GM20000 (cell line): Measurements from ENCODE around the gene NPHP1.
"Not testable (repeated sequence)": the region's sequence is repeated elsewhere in the genome, so short reads cannot be mapped to it uniquely, and the experiment has no call there.

Experiments used
- DNase-seq: peaks from one replicate; pipeline ENCODE4 v3.0.0; 2012; ENCODE audit warnings: low spot score
- CTCF ChIP-seq: IDR thresholded peaks from 2 replicates; pipeline ENCODE4 v1.5.1; 2012; ENCODE audit warnings: mild to moderate bottlenecking, control low read depth; ENCODE audit errors: extremely low read depth, missing control alignments

NPHP1 gene

GRCh38 chr2:110120171-110121051 lies 84.4 kb downstream of the NPHP1 start:
- TF ChIP-seq CTCF, result no peak
- DNase-seq, result no peak

- peak; percentile 36 for DNase-seq
These were observed 88.6 kb downstream of the NPHP1 start for GRCh38 chr2:110116033-110116710.

GRCh38 chr2:110115291-110116032 lies 89.4 kb downstream of the NPHP1 start, which contains the start of gene MALL:
Gene MALL (minus strand): TSS chr2:110115822. CDS start chr2:110115792, 30 bp downstream.
- no peak for DNase-seq
- no peak for TF ChIP-seq CTCF

More at GRCh38 chr2:110116033-110116710, 88.6 kb downstream of the NPHP1 start:
- TF ChIP-seq CTCF, result peak; percentile 11

- no peak for DNase-seq
- no peak for TF ChIP-seq CTCF
These were observed 90.0 kb downstream of the NPHP1 start for GRCh38 chr2:110114831-110115255.

GRCh38 chr2:110113961-110114591 lies 90.7 kb downstream of the NPHP1 start:
- no peak for TF ChIP-seq CTCF
- no peak for DNase-seq

- not testable (repeated sequence) for DNase-seq
These were observed 96.5 kb downstream of the NPHP1 start for GRCh38 chr2:110108291-110108690.
